HCT116 (cell line): ENCODE results near the gene PCGF5. TPM values are rescaled to one million over a fixed set of nuclear protein-coding genes. Genes with fewer than 3 reads are reported as not detected.

Experiments
- ATAC-seq: fragments of 200-7000 bp; cut with Tn5 transposase; 2 replicates; pipeline ENCODE4 v1.9.1; 2020; ENCODE audit warnings: mild to moderate bottlenecking, moderate library complexity
- BruUV-seq: library from RNA; stranded (reverse); fragments of 400-500 nt; replicated peaks from 2 replicates; lab custom pipeline; 2021; lab: Mats Ljungman, UMichigan
- CTCF ChIA-PET: fragments of 300-600 bp; sonication (Branson Sonifier 250); formaldehyde crosslinking; loops from one replicate; lab custom pipeline; 2021; ENCODE audit warnings: antibody characterized with exemption; lab: Charles Lee
- POLR2A ChIA-PET: fragments of 300-600, 350-600 bp; sonication (Branson Sonifier 250); formaldehyde crosslinking; loops from one replicate; lab custom pipeline; 2021; ENCODE audit warnings: antibody characterized with exemption; lab: Charles Lee
- RAD21 ChIA-PET, 2 experiments: fragments of 300-600 bp; sonication (Branson Sonifier 250); formaldehyde crosslinking; loops; one replicate each; lab custom pipeline; 2023; ENCODE audit warnings: low total read pairs in 2 of 2; ENCODE audit not compliant: uncharacterized antibody in 2 of 2, unreplicated experiment in 2 of 2, low non-redundant PET in 1 of 2; lab: Charles Lee
- DNase-seq: peaks from one replicate; pipeline ENCODE4 v3.0.0-alpha.2; 2010; ENCODE audit warnings: low read depth, low spot score
- H2AFZ ChIP-seq: fragments of 200-600 bp; shearing (Covaris generic), sonication (generic); 2 replicates; pipeline ENCODE4 v1.6.1; 2017; ENCODE audit warnings: low read depth, mixed run types, mixed read lengths, antibody characterized with exemption, low read length; ENCODE audit not compliant: poor library complexity, severe bottlenecking
- H3K27ac ChIP-seq: 2 replicates; pipeline ENCODE4 v1.5.1; 2012; ENCODE audit warnings: low read depth, low read length
- H3K27me3 ChIP-seq: fragments of 200-600 bp; sonication (generic); 2 replicates; pipeline ENCODE4 v1.6.1; 2016; ENCODE audit warnings: mixed run types, low read length, mixed read lengths; ENCODE audit not compliant: insufficient read depth
- H3K36me3 ChIP-seq, 2 experiments: fragments of 200-500 bp in 1 of 2; fragments of 200-600 bp in 1 of 2; sonication (Bioruptor generic) in 1 of 2; sonication (generic) in 1 of 2; 2 replicates each; pipeline versions ENCODE4 v1.5.1 to v1.6.1; 2014 to 2016; ENCODE audit warnings: low read length in 2 of 2, inconsistent platforms in 1 of 2, mixed read lengths in 1 of 2, mixed run types in 1 of 2; ENCODE audit not compliant: insufficient read depth in 2 of 2, control insufficient read depth in 1 of 2
- H3K4me1 ChIP-seq, 2 experiments: fragments of 200-600 bp in 1 of 2; sonication (generic) in 1 of 2; 2 replicates each; pipeline versions ENCODE4 v1.5.1 to v1.6.1; 2012 to 2017; ENCODE audit warnings: low read length in 2 of 2, inconsistent platforms in 1 of 2, mild to moderate bottlenecking in 1 of 2, mixed read lengths in 1 of 2, mixed run types in 1 of 2, moderate library complexity in 1 of 2; ENCODE audit not compliant: insufficient read depth in 2 of 2, control insufficient read depth in 1 of 2
- H3K4me2 ChIP-seq: fragments of 200-600 bp; sonication (generic); 2 replicates; pipeline ENCODE4 v1.6.1; 2017; ENCODE audit warnings: mixed run types, low read length, mixed read lengths
- H3K4me3 ChIP-seq, 2 experiments: fragments of 200-600 bp in 1 of 2; sonication (generic) in 1 of 2; replicated peaks in 1 of 2; 2 replicates each; pipeline ENCODE4 v1.5.1; 2011 to 2016; ENCODE audit warnings: low read length in 2 of 2, control low read depth in 1 of 2, low read depth in 1 of 2, mild to moderate bottlenecking in 1 of 2, mixed read lengths in 1 of 2, mixed run types in 1 of 2
- H3K79me2 ChIP-seq: fragments of 200-600 bp; sonication (generic); 2 replicates; pipeline ENCODE4 v1.6.1; 2017; ENCODE audit warnings: mild to moderate bottlenecking, mixed run types, low read length, moderate library complexity, mixed read lengths; ENCODE audit not compliant: insufficient read depth
- H3K9ac ChIP-seq: fragments of 200-600 bp; sonication (generic); 2 replicates; pipeline ENCODE4 v1.6.1; 2016; ENCODE audit warnings: low read length, mixed read lengths
- H3K9me2 ChIP-seq: fragments of 200-600 bp; sonication (generic), shearing (Covaris generic); 2 replicates; pipeline ENCODE4 v1.6.1; 2017; ENCODE audit warnings: mixed run types, mild to moderate bottlenecking, moderate library complexity; ENCODE audit not compliant: insufficient read depth
- H3K9me3 ChIP-seq, 2 experiments: fragments of 200-500 bp in 1 of 2; fragments of 200-600 bp in 1 of 2; sonication (Bioruptor generic) in 1 of 2; sonication (generic) in 1 of 2; 2 replicates each; pipeline ENCODE4 v1.6.1; 2014 to 2017; ENCODE audit warnings: low read length in 2 of 2, mixed read lengths in 2 of 2, inconsistent platforms in 1 of 2, low read depth in 1 of 2, mild to moderate bottlenecking in 1 of 2, mixed run types in 1 of 2, moderate library complexity in 1 of 2; ENCODE audit not compliant: control insufficient read depth in 1 of 2, insufficient read depth in 1 of 2
- H4K20me1 ChIP-seq: fragments of 200-600 bp; sonication (generic), shearing (Covaris generic); 2 replicates; pipeline ENCODE4 v1.6.1; 2017; ENCODE audit warnings: mixed run types, mild to moderate bottlenecking, moderate library complexity; ENCODE audit not compliant: insufficient read depth
- CBX3 ChIP-seq: IDR thresholded peaks from 2 replicates; pipeline ENCODE4 v1.6.1; 2012; ENCODE audit warnings: low read depth
- CEBPB ChIP-seq: IDR thresholded peaks from 2 replicates; pipeline ENCODE4 v1.6.1; 2012; ENCODE audit warnings: low read depth
- ELF1 ChIP-seq: IDR thresholded peaks from 2 replicates; pipeline ENCODE4 v1.6.1; 2012; ENCODE audit warnings: low read depth, borderline replicate concordance
- EZH2phosphoT487 ChIP-seq: fragments of 200-600 bp; IDR thresholded peaks from 2 replicates; pipeline ENCODE4 v1.6.1; 2018; ENCODE audit warnings: antibody characterized with exemption, borderline replicate concordance
- FOSL1 ChIP-seq: IDR thresholded peaks from 2 replicates; pipeline ENCODE4 v1.6.1; 2012; ENCODE audit warnings: low read depth
- JUND ChIP-seq: IDR thresholded peaks from 2 replicates; pipeline ENCODE4 v1.6.1; 2012
- POLR2AphosphoS5 ChIP-seq: IDR thresholded peaks from 2 replicates; pipeline ENCODE4 v1.6.1; 2011; ENCODE audit warnings: mild to moderate bottlenecking, low read depth, low read length, moderate library complexity
- RAD21 ChIP-seq: IDR thresholded peaks from 2 replicates; pipeline ENCODE4 v1.6.1; 2012; ENCODE audit warnings: low read depth, mild to moderate bottlenecking
- SIN3A ChIP-seq: IDR thresholded peaks from 2 replicates; pipeline ENCODE4 v1.6.1; 2012; ENCODE audit warnings: low read depth
- SRF ChIP-seq: IDR thresholded peaks from 2 replicates; pipeline ENCODE4 v1.6.1; 2012; ENCODE audit warnings: low read depth
- TCF7L2 ChIP-seq: IDR thresholded peaks from 2 replicates; pipeline ENCODE4 v1.7.0; 2011; ENCODE audit warnings: borderline replicate concordance, inconsistent platforms; ENCODE audit not compliant: insufficient read depth, insufficient read length; ENCODE audit errors: extremely low read depth
- YY1 ChIP-seq: IDR thresholded peaks from 2 replicates; pipeline ENCODE4 v1.6.1; 2011; ENCODE audit warnings: low read length, low read depth, moderate library complexity, mild to moderate bottlenecking; ENCODE audit not compliant: insufficient replicate concordance; ENCODE audit errors: extremely low read depth
- ZFX ChIP-seq: fragments of 450-650 bp; IDR thresholded peaks from 2 replicates; pipeline ENCODE4 v1.6.1; 2017
- ZNF274 ChIP-seq: fragments of 200-500 bp; sonication (Bioruptor generic); IDR thresholded peaks from 2 replicates; pipeline ENCODE4 v1.6.1; 2014; ENCODE audit warnings: mild to moderate bottlenecking, low read depth, low read length, inconsistent platforms
- intact Hi-C: fragments of 100-400 bp; cut with micrococcal nuclease; formaldehyde crosslinking; loops from 2 replicates; pipeline ENCODE4 v1.10.0; 2022
- total RNA-seq: library from RNA; stranded (reverse); gene quantifications from one replicate; pipeline ENCODE4 v1.2.1, GENCODE V29; 2021; ENCODE audit not compliant: unreplicated experiment
- TF ChIP-seq, protein P1 (sequence below): IDR thresholded peaks from 2 replicates; pipeline ENCODE4 v1.6.1; 2012
- TF ChIP-seq, protein P2 (sequence below): IDR thresholded peaks from 2 replicates; pipeline ENCODE4 v1.6.1; 2012; ENCODE audit warnings: low read depth

PCGF5 gene
- total RNA-seq, 1 experiment from 2014 or later: 27.5 TPM

GRCh38 chr10:91309711-91310110, 89.2 kb downstream of the PCGF5 start:
- Histone ChIP-seq H3K4me1 (no peaks in the 10 kb centered on the region), H3K27ac (no peak overlapping the region), H3K4me3 (no peak overlapping the region), H3K79me2 (no peaks in the 10 kb centered on the region), H3K36me3 (no peaks in the 10 kb centered on the region), H3K9me3 (no peaks in the 10 kb centered on the region), H3K27me3 (0 out of 2 replicates have a peak, but pooled peaks cover 6% of the 10 kb centered on the region), H3K9me2 (no peaks in the 10 kb centered on the region), H3K4me2 (no peak overlapping the region), H3K9ac (no peak overlapping the region), H2AFZ (no peak overlapping the region), H4K20me1 (no peaks in the 10 kb centered on the region)
- CTCF ChIA-PET: interaction anchor here (1.0 kb wide), 1 partner anchor 11 kb away, joined by 3 read pairs; no protein-coding TSS in a partner anchor
- no TSS peak for BruUV-seq
- TF ChIP-seq POLR2AphosphoS5 (no peak), ELF1 (no peak), CEBPB (no peak), JUND (no peak), CBX3 (no peak), SIN3A (no peak), ZNF274 (no peak), ZFX (no peak), RAD21 (no peak), SRF (no peak), FOSL1 (no peak), YY1 (no peak), EZH2phosphoT487 (no peak), TCF7L2 (no peak)
- TF ChIP-seq, protein P1, sequence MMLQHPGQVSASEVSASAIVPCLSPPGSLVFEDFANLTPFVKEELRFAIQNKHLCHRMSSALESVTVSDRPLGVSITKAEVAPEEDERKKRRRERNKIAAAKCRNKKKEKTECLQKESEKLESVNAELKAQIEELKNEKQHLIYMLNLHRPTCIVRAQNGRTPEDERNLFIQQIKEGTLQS: no peak
- TF ChIP-seq, protein P2, sequence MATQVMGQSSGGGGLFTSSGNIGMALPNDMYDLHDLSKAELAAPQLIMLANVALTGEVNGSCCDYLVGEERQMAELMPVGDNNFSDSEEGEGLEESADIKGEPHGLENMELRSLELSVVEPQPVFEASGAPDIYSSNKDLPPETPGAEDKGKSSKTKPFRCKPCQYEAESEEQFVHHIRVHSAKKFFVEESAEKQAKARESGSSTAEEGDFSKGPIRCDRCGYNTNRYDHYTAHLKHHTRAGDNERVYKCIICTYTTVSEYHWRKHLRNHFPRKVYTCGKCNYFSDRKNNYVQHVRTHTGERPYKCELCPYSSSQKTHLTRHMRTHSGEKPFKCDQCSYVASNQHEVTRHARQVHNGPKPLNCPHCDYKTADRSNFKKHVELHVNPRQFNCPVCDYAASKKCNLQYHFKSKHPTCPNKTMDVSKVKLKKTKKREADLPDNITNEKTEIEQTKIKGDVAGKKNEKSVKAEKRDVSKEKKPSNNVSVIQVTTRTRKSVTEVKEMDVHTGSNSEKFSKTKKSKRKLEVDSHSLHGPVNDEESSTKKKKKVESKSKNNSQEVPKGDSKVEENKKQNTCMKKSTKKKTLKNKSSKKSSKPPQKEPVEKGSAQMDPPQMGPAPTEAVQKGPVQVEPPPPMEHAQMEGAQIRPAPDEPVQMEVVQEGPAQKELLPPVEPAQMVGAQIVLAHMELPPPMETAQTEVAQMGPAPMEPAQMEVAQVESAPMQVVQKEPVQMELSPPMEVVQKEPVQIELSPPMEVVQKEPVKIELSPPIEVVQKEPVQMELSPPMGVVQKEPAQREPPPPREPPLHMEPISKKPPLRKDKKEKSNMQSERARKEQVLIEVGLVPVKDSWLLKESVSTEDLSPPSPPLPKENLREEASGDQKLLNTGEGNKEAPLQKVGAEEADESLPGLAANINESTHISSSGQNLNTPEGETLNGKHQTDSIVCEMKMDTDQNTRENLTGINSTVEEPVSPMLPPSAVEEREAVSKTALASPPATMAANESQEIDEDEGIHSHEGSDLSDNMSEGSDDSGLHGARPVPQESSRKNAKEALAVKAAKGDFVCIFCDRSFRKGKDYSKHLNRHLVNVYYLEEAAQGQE: no peak
- RAD21 ChIA-PET: no interaction called here
- no peak for DNase-seq
- no peak for ATAC-seq
- POLR2A ChIA-PET: no interaction called here
- intact Hi-C loops: no loop called here
